Lung (tissue), 12 donors: Measurements from ENCODE around the gene TMEM11. TPM values are rescaled to one million over a fixed set of nuclear protein-coding genes. Genes with fewer than 3 reads are reported as not detected.
A peak's percentile ranks its signal among the peaks of the same experiment; 100 is the strongest.

ENCODE experiments used
- ATAC-seq: fragments of 200-7000 bp; cut with Tn5 transposase; one replicate; pipeline ENCODE4 v1.9.1; 2020; ENCODE audit warnings: moderate number of reproducible peaks; ENCODE audit not compliant: insufficient read depth, low FRiP score
- DNase-seq, 3 donors: peaks; one replicate each; pipeline ENCODE4 v3.0.0-alpha.2; 2013 to 2017
- H3K27ac ChIP-seq, 2 donors: one replicate each; pipeline ENCODE4 v1.5.1; 2013; ENCODE audit warnings: mild to moderate bottlenecking in 2 of 2, moderate library complexity in 2 of 2, control low read depth in 1 of 2, inconsistent platforms in 1 of 2, low read depth in 1 of 2, low read length in 1 of 2
- H3K27me3 ChIP-seq, 3 donors: one replicate each; pipeline ENCODE4 v1.5.1; 2013; ENCODE audit warnings: low read length in 2 of 3; ENCODE audit not compliant: control insufficient read depth in 3 of 3, insufficient read depth in 3 of 3
- H3K36me3 ChIP-seq, 4 donors: one replicate each; pipeline ENCODE4 v1.5.1; 2013; ENCODE audit warnings: low read length in 4 of 4, mild to moderate bottlenecking in 1 of 4, moderate library complexity in 1 of 4; ENCODE audit not compliant: control insufficient read depth in 4 of 4, insufficient read depth in 4 of 4
- H3K4me1 ChIP-seq, 5 donors: one replicate each; pipeline ENCODE4 v1.5.1; 2013; ENCODE audit warnings: low read length in 5 of 5, mild to moderate bottlenecking in 2 of 5, moderate library complexity in 1 of 5; ENCODE audit not compliant: control insufficient read depth in 5 of 5, insufficient read depth in 5 of 5
- H3K4me3 ChIP-seq: one replicate; pipeline ENCODE4 v1.5.1; 2013; ENCODE audit warnings: mild to moderate bottlenecking, control low read depth, moderate library complexity
- H3K9ac ChIP-seq, 2 donors: one replicate each; pipeline ENCODE4 v1.5.1; 2013; ENCODE audit warnings: low read length in 2 of 2, control low read depth in 1 of 2; ENCODE audit not compliant: insufficient read depth in 1 of 2
- H3K9me3 ChIP-seq, 4 donors: one replicate each; pipeline ENCODE4 v1.5.1; 2013; ENCODE audit warnings: low read length in 3 of 4, mild to moderate bottlenecking in 1 of 4, moderate library complexity in 1 of 4; ENCODE audit not compliant: control insufficient read depth in 4 of 4, insufficient read depth in 3 of 4
- WGBS, 2 donors: extraction: QIAGEN DNeasy Blood & Tissue Kit; methylation state at CpG; one replicate each; pipeline ENCODE4 v1.1.7; 2013; 5-methylcytosine and 5-hydroxymethylcytosine counted together
- polyA plus RNA-seq, 2 donors: library from polyadenylated mRNA; stranded (reverse); fragments of 200-250 nt; gene quantifications; one replicate each; pipeline ENCODE4 v1.2.1, GENCODE V29; 2013
- total RNA-seq, 2 donors: library from RNA; depleted of rRNA in 1 of 2; stranded (reverse); fragments of >200 nt in 1 of 2; gene quantifications; one replicate each; pipeline ENCODE4 v1.2.1, GENCODE V29; 2014 to 2021
- TF ChIP-seq, protein P1 (sequence below): IDR thresholded peaks from 2 replicates; pipeline ENCODE4 v1.5.1; 2012; ENCODE audit warnings: mild to moderate bottlenecking; ENCODE audit errors: control extremely low read depth, extremely low read depth
- donor health status: control.
- donor health status: control.
- donor health status: Bipolar disorder and iron deficiency.
- donor health status: healthy.
- donor health status: DM: yes; HTN: yes; CAD: no.

Gene TMEM11
- total and polyA plus RNA-seq, 4 donors: 12.1 to 29.4 (median 27.1) TPM

- no peak for DNase-seq
- TF ChIP-seq, protein P1, sequence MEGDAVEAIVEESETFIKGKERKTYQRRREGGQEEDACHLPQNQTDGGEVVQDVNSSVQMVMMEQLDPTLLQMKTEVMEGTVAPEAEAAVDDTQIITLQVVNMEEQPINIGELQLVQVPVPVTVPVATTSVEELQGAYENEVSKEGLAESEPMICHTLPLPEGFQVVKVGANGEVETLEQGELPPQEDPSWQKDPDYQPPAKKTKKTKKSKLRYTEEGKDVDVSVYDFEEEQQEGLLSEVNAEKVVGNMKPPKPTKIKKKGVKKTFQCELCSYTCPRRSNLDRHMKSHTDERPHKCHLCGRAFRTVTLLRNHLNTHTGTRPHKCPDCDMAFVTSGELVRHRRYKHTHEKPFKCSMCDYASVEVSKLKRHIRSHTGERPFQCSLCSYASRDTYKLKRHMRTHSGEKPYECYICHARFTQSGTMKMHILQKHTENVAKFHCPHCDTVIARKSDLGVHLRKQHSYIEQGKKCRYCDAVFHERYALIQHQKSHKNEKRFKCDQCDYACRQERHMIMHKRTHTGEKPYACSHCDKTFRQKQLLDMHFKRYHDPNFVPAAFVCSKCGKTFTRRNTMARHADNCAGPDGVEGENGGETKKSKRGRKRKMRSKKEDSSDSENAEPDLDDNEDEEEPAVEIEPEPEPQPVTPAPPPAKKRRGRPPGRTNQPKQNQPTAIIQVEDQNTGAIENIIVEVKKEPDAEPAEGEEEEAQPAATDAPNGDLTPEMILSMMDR: no peak
- peaks cover 0 to 4% (median 0%) of the 10 kb centered on the region in 4 donors for H3K36me3 ChIP-seq
- no peaks in the 10 kb centered on the region for H3K27me3 ChIP-seq
- H3K9me3 ChIP-seq: no peaks in the 10 kb centered on the region
- WGBS, 2 donors: 76 to 88% methylated on average over 5 of the region's 5 CpGs
- no peak for ATAC-seq
- no peak overlapping the region for H3K9ac ChIP-seq
- H3K4me3 ChIP-seq: no peak overlapping the region
- H3K27ac ChIP-seq: peak overlapping the region; percentile 43 to 74
- peaks cover 6 to 25% (median 16%) of the 10 kb centered on the region in 5 donors for H3K4me1 ChIP-seq
These were observed 46.7 kb downstream of the TMEM11 start for GRCh38 chr17:21167303-21167702.

- no peak for ATAC-seq
- 69 to 75% methylated on average over 5 of the region's 5 CpGs for WGBS, 2 donors
- Histone ChIP-seq H3K9me3 (no peaks in the 10 kb centered on the region), H3K4me1 (peaks cover 7 to 25% (median 16%) of the 10 kb centered on the region in 5 donors), H3K27ac (peak overlapping the region; percentile 43 to 82), H3K27me3 (no peaks in the 10 kb centered on the region), H3K36me3 (peaks cover 0 to 3% (median 0%) of the 10 kb centered on the region in 4 donors), H3K9ac (no peak overlapping the region), H3K4me3 (no peak overlapping the region)
- TF ChIP-seq, protein P1: no peak
- DNase-seq: peak in 2 of 3 donors; percentile 16 to 42
These were observed 47.3 kb downstream of the TMEM11 start for GRCh38 chr17:21166595-21167210.

DNA sequence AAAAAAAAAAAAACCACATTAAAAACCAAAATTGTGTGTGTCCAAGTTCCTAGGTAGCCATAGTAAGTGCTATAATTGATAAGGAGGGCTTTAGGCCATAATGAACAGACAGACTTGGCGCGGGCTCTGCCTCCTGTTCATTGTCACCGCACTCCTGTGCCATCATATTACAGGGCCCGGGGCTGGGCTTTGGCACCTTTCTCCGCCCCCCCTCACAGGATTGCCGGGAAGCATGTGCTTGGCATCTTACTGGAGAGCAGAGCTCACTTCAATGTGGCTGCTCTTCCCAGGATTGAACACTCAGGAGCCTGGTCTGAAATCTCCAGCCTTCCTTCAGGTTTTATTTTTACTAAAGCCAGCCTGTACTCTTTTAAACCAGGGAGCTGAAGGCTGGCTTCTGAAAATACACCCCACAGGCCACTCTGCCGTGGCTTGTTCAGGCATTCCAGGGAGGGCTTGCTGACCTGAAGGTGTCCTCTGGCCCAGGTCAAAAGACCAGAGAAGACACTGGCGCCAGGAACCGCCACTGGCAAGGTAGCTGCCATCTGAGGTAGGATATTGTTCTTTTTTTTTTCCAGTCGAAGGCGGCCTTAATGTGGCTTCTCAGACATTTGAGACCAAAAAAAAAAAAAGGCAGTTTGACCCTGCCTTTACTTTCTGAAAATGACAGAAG, 47.9 kb downstream of the TMEM11 start:
- Histone ChIP-seq H3K36me3 (peaks cover 0 to 3% (median 0%) of the 10 kb centered on the region in 4 donors), H3K9me3 (no peaks in the 10 kb centered on the region), H3K9ac (no peak overlapping the region), H3K27me3 (no peaks in the 10 kb centered on the region), H3K4me3 (no peak overlapping the region), H3K27ac (peak overlapping the region; percentile 82 to 84), H3K4me1 (peaks cover 10 to 23% (median 16%) of the 10 kb centered on the region in 5 donors)
- DNase-seq (no peak), ATAC-seq (no peak)
- TF ChIP-seq, protein P1: no peak
- WGBS, 2 donors: 86 to 88% methylated on average over 11 of the region's 11 CpGs
